Ectodermal cell (in vitro differentiated cells): ENCODE results near the gene MAPKBP1.

Source experiments
- H3K27ac ChIP-seq: 2 replicates; pipeline ENCODE4 v1.7.0; 2013; ENCODE audit warnings: mild to moderate bottlenecking, low read depth, low read length; ENCODE audit not compliant: insufficient read depth, poor library complexity, severe bottlenecking
- H3K27me3 ChIP-seq: 2 replicates; pipeline ENCODE4 v1.7.0; 2013; ENCODE audit warnings: mild to moderate bottlenecking, low read length; ENCODE audit not compliant: insufficient read depth, control insufficient read depth, poor library complexity, severe bottlenecking
- H3K36me3 ChIP-seq: one replicate; pipeline ENCODE4 v1.7.0; 2013; ENCODE audit warnings: low read length; ENCODE audit not compliant: control insufficient read depth, insufficient read depth
- H3K4me1 ChIP-seq: one replicate; pipeline ENCODE4 v1.7.0; 2013; ENCODE audit warnings: low read length; ENCODE audit not compliant: control insufficient read depth, insufficient read depth
- H3K4me3 ChIP-seq: 2 replicates; pipeline ENCODE4 v1.7.0; 2013; ENCODE audit warnings: low read depth, low read length, control low read depth; ENCODE audit not compliant: insufficient read depth
- H3K9me3 ChIP-seq: 2 replicates; pipeline ENCODE4 v1.7.0; 2013; ENCODE audit warnings: mild to moderate bottlenecking, low read length, moderate library complexity; ENCODE audit not compliant: control insufficient read depth
- WGBS, 2 experiments: methylation state at CpG; one replicate each; pipeline ENCODE4 v1.1.7; 2013; ENCODE audit warnings: missing lambda C conversion rate in 2 of 2; 5-methylcytosine and 5-hydroxymethylcytosine counted together

MAPKBP1 gene

GRCh38 chr15:41780727-41781126, 6.4 kb downstream of the MAPKBP1 start:
- Histone ChIP-seq H3K36me3 (no peaks in the 10 kb centered on the region), H3K27ac (no peak overlapping the region), H3K27me3 (no peaks in the 10 kb centered on the region), H3K4me3 (no peak overlapping the region), H3K9me3 (no peaks in the 10 kb centered on the region), H3K4me1 (peaks cover 26% of the 10 kb centered on the region)
- WGBS, 2 experiments = 83 to 100% methylated on average over 1 of the region's 1 CpG

- WGBS, 2 experiments = 79% methylated on average over 5 of the region's 5 CpGs
- H3K36me3 ChIP-seq = no peaks in the 10 kb centered on the region
- no peak overlapping the region for H3K27ac ChIP-seq
- no peaks in the 10 kb centered on the region for H3K27me3 ChIP-seq
- peaks cover 16% of the 10 kb centered on the region for H3K4me1 ChIP-seq
- no peak overlapping the region for H3K4me3 ChIP-seq
- H3K9me3 ChIP-seq = no peaks in the 10 kb centered on the region
These were observed 8.3 kb downstream of the MAPKBP1 start for GRCh38 chr15:41782371-41783282.

- Histone ChIP-seq H3K9me3 (no peaks in the 10 kb centered on the region), H3K4me3 (no peak overlapping the region), H3K4me1 (peaks cover 14% of the 10 kb centered on the region), H3K36me3 (no peaks in the 10 kb centered on the region), H3K27me3 (no peaks in the 10 kb centered on the region), H3K27ac (no peak overlapping the region)
- 86 to 89% methylated on average over 1 of the region's 1 CpG for WGBS, 2 experiments
These were observed 9.0 kb downstream of the MAPKBP1 start for GRCh38 chr15:41783296-41783695.

DNA sequence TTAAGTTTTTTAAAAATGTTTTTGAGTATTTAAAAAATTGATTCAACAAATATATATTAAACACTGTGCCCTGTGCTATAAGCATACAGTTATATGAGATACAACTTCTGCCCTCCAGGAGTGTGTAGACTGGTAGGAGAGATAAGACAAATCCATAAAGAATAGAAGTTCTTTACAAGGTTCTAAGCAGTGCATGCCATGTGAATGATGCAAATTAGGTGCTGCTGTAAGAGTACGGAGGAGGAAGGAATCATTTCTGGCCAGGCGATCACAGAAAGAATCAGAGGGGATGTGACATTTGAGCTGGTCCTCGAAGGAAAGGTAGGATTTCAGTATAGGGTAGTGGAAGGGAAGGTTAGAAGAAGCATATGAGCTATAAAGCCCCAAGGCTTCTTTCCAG, 14.0 kb downstream of the MAPKBP1 start:
- WGBS, 2 experiments = 89% methylated on average over 3 of the region's 3 CpGs
- H3K27ac ChIP-seq = no peak overlapping the region
- no peaks in the 10 kb centered on the region for H3K9me3 ChIP-seq
- H3K27me3 ChIP-seq = no peaks in the 10 kb centered on the region
- no peaks in the 10 kb centered on the region for H3K36me3 ChIP-seq
- H3K4me1 ChIP-seq = no peaks in the 10 kb centered on the region
- H3K4me3 ChIP-seq = no peak overlapping the region

DNA sequence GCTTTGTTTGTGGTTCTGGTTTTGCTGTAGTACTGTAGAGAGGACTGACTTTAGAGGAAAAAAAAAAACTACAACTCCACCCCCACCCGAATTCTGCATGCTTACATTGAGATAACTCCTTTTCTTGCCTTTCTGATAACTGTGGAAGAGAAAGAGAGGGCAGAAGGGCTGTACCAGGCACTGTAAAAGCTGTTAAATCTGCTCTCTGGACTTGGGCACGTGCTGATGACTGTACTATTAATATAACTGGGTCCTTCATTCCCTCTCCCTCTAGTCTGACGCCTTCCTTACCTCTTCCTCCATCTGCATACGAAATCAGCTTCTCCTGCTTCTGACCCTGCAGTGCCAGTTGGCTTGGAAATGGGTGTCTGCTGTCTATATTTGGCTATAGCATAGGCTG, 15.0 kb downstream of the MAPKBP1 start:
- no peak overlapping the region for H3K27ac ChIP-seq
- no peaks in the 10 kb centered on the region for H3K36me3 ChIP-seq
- no peaks in the 10 kb centered on the region for H3K4me1 ChIP-seq
- no peak overlapping the region for H3K4me3 ChIP-seq
- H3K9me3 ChIP-seq = no peaks in the 10 kb centered on the region
- no peaks in the 10 kb centered on the region for H3K27me3 ChIP-seq
- 59 to 65% methylated on average over 4 of the region's 4 CpGs for WGBS, 2 experiments

DNA sequence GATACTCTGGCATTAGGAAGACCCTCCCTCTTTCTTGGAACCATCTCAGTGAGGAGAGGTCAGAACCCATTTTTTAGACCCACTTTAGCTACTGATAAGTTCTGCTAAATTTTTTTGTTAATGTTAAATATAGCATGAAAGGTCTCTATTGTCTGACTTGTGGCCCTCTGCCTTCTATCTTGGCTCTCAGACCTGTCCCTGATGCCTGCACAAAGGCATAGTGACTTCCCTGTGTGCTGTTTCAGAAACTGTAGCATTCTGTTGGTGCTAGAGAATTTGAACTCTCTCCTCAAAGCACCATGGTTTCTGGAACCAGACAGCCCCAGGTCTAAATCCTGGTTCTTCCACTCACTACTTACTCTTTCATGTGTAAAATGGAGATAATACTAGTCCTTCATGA, 15.4 kb downstream of the MAPKBP1 start:
- Histone ChIP-seq H3K4me1 (no peaks in the 10 kb centered on the region), H3K9me3 (no peaks in the 10 kb centered on the region), H3K27me3 (no peaks in the 10 kb centered on the region), H3K4me3 (no peak overlapping the region), H3K36me3 (no peaks in the 10 kb centered on the region), H3K27ac (no peak overlapping the region)

- Histone ChIP-seq H3K9me3 (no peaks in the 10 kb centered on the region), H3K4me1 (no peaks in the 10 kb centered on the region), H3K36me3 (no peaks in the 10 kb centered on the region), H3K4me3 (no peak overlapping the region), H3K27me3 (no peaks in the 10 kb centered on the region), H3K27ac (no peak overlapping the region)
- WGBS, 2 experiments = 73 to 80% methylated on average over 3 of the region's 3 CpGs
These were observed 15.9 kb downstream of the MAPKBP1 start for GRCh38 chr15:41790169-41790568.

DNA sequence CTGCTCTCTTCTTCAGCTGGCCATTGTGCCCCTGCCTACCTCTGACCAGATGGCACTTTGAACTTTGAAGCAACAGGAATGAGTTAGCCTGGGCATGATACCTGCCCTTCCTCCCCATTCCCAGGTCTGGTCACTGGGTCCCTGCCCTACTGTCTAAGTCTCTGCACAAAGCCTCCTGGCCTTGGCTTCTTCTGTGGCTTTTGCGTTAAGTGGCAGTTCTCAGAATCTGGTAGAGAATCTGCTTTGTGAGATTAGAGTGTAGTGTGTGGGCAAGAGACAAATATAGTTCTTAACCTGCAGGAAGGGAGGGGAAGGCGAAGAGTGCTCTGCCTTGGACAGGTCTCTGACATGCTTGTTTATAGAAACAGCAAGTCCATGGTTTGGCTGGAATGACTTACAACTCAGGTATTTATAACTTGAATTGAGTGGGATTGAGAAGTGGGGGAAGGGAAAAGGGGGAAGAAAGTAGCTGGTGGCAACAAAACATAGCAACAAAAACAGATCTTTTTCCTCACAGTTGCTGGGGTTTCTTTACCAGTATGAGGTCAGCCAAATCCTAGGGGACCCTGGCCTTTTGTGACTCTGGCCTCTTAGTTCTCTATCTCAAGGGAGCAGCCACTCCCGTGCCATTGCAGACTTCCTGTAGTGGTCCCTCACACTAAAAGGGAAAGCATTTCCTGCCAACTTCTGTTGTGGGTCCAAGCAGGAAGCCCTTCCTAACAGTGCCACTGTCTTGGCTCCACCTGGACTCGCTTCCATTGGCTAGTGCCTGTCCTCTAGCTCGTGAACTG, 16.7 kb downstream of the MAPKBP1 start:
- H3K27ac ChIP-seq = no peak overlapping the region
- no peaks in the 10 kb centered on the region for H3K36me3 ChIP-seq
- no peaks in the 10 kb centered on the region for H3K4me1 ChIP-seq
- H3K27me3 ChIP-seq = no peaks in the 10 kb centered on the region
- no peaks in the 10 kb centered on the region for H3K9me3 ChIP-seq
- H3K4me3 ChIP-seq = no peak overlapping the region
- 87% methylated on average over 5 of the region's 5 CpGs for WGBS, 2 experiments

DNA sequence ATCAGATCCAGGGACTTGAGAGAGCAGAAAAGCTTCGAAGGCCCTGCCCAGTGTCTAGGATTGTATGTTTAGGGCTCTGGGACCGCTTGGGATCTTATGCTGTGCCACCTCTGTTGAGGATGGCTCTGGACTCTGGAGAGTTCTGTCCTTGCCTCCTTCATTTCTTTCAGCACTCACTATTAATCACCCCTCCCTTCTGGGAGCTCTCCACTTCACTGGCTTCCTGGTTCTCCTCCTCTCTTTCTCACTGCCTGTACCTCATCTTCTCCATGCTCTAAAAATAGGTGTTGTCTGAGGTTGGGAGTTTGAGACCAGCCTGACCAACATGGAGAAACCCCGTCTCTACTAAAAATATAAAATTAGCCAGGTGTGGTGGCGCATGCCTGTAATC, 17.3 kb downstream of the MAPKBP1 start:
- H3K36me3 ChIP-seq = no peaks in the 10 kb centered on the region
- H3K4me3 ChIP-seq = no peak overlapping the region
- H3K4me1 ChIP-seq = no peaks in the 10 kb centered on the region
- no peaks in the 10 kb centered on the region for H3K9me3 ChIP-seq
- no peak overlapping the region for H3K27ac ChIP-seq
- 94 to 95% methylated on average over 4 of the region's 4 CpGs for WGBS, 2 experiments
- no peaks in the 10 kb centered on the region for H3K27me3 ChIP-seq

GRCh38 chr15:41792000-41792637, 17.8 kb downstream of the MAPKBP1 start:
- no peaks in the 10 kb centered on the region for H3K9me3 ChIP-seq
- no peaks in the 10 kb centered on the region for H3K4me1 ChIP-seq
- H3K4me3 ChIP-seq = no peak overlapping the region
- H3K27ac ChIP-seq = no peak overlapping the region
- WGBS, 2 experiments = 95 to 96% methylated on average over 5 of the region's 5 CpGs
- no peaks in the 10 kb centered on the region for H3K27me3 ChIP-seq
- H3K36me3 ChIP-seq = no peaks in the 10 kb centered on the region
